Esophagus squamous epithelium (tissue), 4 donors: Measurements from ENCODE around the gene DPYSL5.

Experiments
- CTCF ChIP-seq, 6 experiments: fragments of 450-650 bp in 4 of 6; fragments of 200-600 bp in 2 of 6; sonication (generic) in 2 of 6; IDR thresholded peaks; one replicate each; pipeline ENCODE4 v1.5.1; 2016 to 2019; ENCODE audit warnings: antibody characterized with exemption in 6 of 6, mild to moderate bottlenecking in 4 of 6, moderate library complexity in 4 of 6
- POLR2A ChIP-seq, 4 donors: fragments of 450-650 bp; IDR thresholded peaks; one replicate each; pipeline ENCODE4 v1.6.1; 2017; ENCODE audit warnings: antibody characterized with exemption in 4 of 4, mild to moderate bottlenecking in 4 of 4, moderate library complexity in 3 of 4

- TF ChIP-seq CTCF (IDR thresholded peaks at IDR 0.05) (no peak), POLR2A (IDR thresholded peaks at IDR 0.05) (no peak)
These were observed 109.1 kb downstream of the DPYSL5 start for GRCh38 chr2:26957041-26957440.
